ENCODE results near the gene VWA3A. TPM values are rescaled to one million over a fixed set of nuclear protein-coding genes. Genes with fewer than 3 reads are reported as not detected.

Gene VWA3A
- total RNA-seq, 1 experiment from 2014 or later, result 0.64 TPM

- no peak overlapping the region for H3K27ac ChIP-seq (ENCODE audit: low read depth, low read length, poor library complexity, severe bottlenecking)
- DNase-seq (ENCODE audit: low spot score), result no peak
- no peaks in the 10 kb centered on the region for H3K36me3 ChIP-seq (ENCODE audit: insufficient read depth, low read length, poor library complexity, severe bottlenecking)
- ChIA-PET CTCF (no interaction called here), POLR2A (ENCODE audit: low non-redundant PET) (no interaction called here)
- intact Hi-C loops (cut with micrococcal nuclease; ENCODE audit: unreplicated experiment), result no loop called here
- TF ChIP-seq EZH2 (IDR thresholded peaks at IDR 0.05; ENCODE audit: borderline replicate concordance, low read depth, low read length, poor library complexity, severe bottlenecking), result no peak
- TF ChIP-seq CTCF (conservative IDR thresholded peaks at IDR 0.05; ENCODE audit: low read depth, low read length), result no peak
- no TSS peak for BruUV-seq (replicated peaks)
- no peak overlapping the region for H3K4me3 ChIP-seq (ENCODE audit: low read depth, low read length, poor library complexity, severe bottlenecking)
- no peaks in the 10 kb centered on the region for H3K9me3 ChIP-seq (ENCODE audit: low read depth, low read length, poor library complexity, severe bottlenecking)
- H3K27me3 ChIP-seq (replicated peaks; ENCODE audit: insufficient read depth, low read depth, low read length, poor library complexity), result no peaks in the 10 kb centered on the region
- H3K4me1 ChIP-seq (ENCODE audit: insufficient read depth, low read length, poor library complexity, severe bottlenecking), result no peaks in the 10 kb centered on the region
These were observed 36.5 kb upstream of the VWA3A start for GRCh38 chr16:22055881-22056280.

GRCh38 chr16:22063888-22064467 is 28.4 kb upstream of the VWA3A start:
- no TSS peak for BruUV-seq (replicated peaks)
- no peaks in the 10 kb centered on the region for H3K9me3 ChIP-seq (ENCODE audit: low read depth, low read length, poor library complexity, severe bottlenecking)
- ChIA-PET POLR2A (ENCODE audit: low non-redundant PET) (no interaction called here), CTCF (no interaction called here)
- H3K4me3 ChIP-seq (ENCODE audit: low read depth, low read length, poor library complexity, severe bottlenecking), result no peak overlapping the region
- no peak for TF ChIP-seq EZH2 (IDR thresholded peaks at IDR 0.05; ENCODE audit: borderline replicate concordance, low read depth, low read length, poor library complexity, severe bottlenecking)
- TF ChIP-seq CTCF (conservative IDR thresholded peaks at IDR 0.05; ENCODE audit: low read depth, low read length), result no peak
- H3K36me3 ChIP-seq (ENCODE audit: insufficient read depth, low read length, poor library complexity, severe bottlenecking), result no peaks in the 10 kb centered on the region
- no peaks in the 10 kb centered on the region for H3K27me3 ChIP-seq (replicated peaks; ENCODE audit: insufficient read depth, low read depth, low read length, poor library complexity)
- H3K4me1 ChIP-seq (ENCODE audit: insufficient read depth, low read length, poor library complexity, severe bottlenecking), result peaks cover 8% of the 10 kb centered on the region
- intact Hi-C loops (cut with micrococcal nuclease; ENCODE audit: unreplicated experiment), result no loop called here
- H3K27ac ChIP-seq (ENCODE audit: low read depth, low read length, poor library complexity, severe bottlenecking), result no peak overlapping the region
- peak; percentile 14 for DNase-seq (ENCODE audit: low spot score)

GRCh38 chr16:22065252-22065651 is 27.1 kb upstream of the VWA3A start:
- no peaks in the 10 kb centered on the region for H3K27me3 ChIP-seq (replicated peaks; ENCODE audit: insufficient read depth, low read depth, low read length, poor library complexity)
- CTCF ChIA-PET, result interaction anchor here (0.5 kb wide), 1 partner anchor 58 kb away, joined by 4 read pairs; no protein-coding TSS in a partner anchor

More at GRCh38 chr16:22065252-22065651, 27.1 kb upstream of the VWA3A start:
- Histone ChIP-seq H3K4me3 (ENCODE audit: low read depth, low read length, poor library complexity, severe bottlenecking) (no peak overlapping the region), H3K27ac (ENCODE audit: low read depth, low read length, poor library complexity, severe bottlenecking) (no peak overlapping the region), H3K4me1 (ENCODE audit: insufficient read depth, low read length, poor library complexity, severe bottlenecking) (peaks cover 8% of the 10 kb centered on the region), H3K9me3 (ENCODE audit: low read depth, low read length, poor library complexity, severe bottlenecking) (no peaks in the 10 kb centered on the region), H3K36me3 (ENCODE audit: insufficient read depth, low read length, poor library complexity, severe bottlenecking) (no peaks in the 10 kb centered on the region)
- no peak for TF ChIP-seq CTCF (conservative IDR thresholded peaks at IDR 0.05; ENCODE audit: low read depth, low read length)
- TF ChIP-seq EZH2 (IDR thresholded peaks at IDR 0.05; ENCODE audit: borderline replicate concordance, low read depth, low read length, poor library complexity, severe bottlenecking), result no peak
- DNase-seq (ENCODE audit: low spot score), result no peak
- POLR2A ChIA-PET (ENCODE audit: low non-redundant PET), result no interaction called here
- BruUV-seq (replicated peaks), result no TSS peak
- intact Hi-C loops (cut with micrococcal nuclease; ENCODE audit: unreplicated experiment), result no loop called here
